EH (cell line): Measurements from ENCODE around the gene BCLAF3.

ENCODE experiments used
- DNase-seq: peaks from one replicate; pipeline ENCODE4 v3.0.0-alpha.2; 2015; ENCODE audit warnings: low read depth

BCLAF3 gene

DNA sequence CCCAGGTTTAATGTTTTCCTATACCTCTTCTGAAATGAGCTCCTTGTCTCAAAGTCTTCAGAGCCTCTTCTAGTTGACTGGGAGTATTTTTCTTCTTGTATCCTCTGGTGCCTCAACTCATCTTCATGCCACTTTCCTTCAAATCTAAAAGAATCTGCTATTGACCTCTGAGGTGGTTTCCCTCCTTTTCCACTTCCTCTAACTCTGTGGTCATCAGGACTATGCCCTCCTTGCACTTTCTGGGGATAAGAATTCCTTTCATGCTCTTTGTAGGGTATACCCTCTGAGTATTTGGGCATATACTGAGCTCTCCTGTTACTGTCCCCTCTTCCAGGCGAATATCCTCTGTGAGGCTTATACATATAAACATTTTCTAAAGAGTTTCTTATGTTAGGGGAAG is 24.8 kb downstream of the BCLAF3 start:
- no peak for DNase-seq

DNA sequence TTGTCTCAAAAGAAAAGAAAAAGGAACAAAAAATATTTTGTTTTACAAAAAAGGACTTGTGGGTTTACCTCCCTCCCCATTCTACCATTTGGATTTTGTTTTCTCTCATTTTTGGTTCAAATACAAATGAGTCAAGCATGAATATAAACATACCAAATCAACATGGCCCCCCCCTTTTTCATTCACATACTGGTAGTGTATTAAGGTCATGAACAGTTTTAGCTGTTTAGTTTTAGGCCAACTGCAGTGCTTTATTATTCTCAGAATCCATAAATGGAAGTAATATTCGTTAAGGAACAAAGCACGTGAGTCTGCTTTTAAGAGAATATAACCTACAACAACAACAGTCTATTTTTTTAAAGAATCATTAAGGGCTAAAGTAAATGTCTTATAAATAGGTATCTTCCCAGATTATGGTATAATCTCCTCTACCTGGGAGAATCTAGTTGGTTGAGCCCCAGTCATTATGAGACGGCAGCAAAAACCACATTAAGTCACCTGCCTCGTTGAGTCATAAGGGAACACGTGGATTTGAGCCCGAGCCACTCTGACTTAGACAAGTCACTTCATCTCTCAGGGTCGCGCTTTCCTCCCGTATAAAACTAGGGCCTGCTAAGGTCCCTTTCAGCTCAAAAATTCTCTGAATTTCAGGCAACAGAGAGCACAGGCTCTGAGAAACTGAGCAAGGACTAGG is 26.7 kb downstream of the BCLAF3 start:
- no peak for DNase-seq

DNA sequence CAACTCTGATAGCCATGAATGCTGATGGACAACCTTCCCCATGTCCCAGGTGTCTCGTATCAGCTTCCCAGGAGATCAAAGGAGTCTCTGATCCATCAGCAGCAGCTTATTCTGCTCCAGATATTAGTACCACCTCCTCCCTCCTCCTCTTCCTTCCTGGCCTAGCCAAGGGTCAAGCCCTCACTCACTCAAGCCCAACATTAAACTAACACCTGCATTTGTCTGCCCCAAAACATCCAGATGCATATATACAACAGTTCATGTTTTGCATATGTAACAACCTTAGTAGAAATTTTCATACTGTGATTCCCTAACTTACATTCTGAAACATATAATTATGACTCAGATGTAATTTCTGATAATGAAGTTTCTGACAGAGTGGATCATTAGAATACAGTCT is 29.9 kb downstream of the BCLAF3 start:
- no peak for DNase-seq

- DNase-seq: no peak
These were observed 32.0 kb downstream of the BCLAF3 start for GRCh38 chrX:19958552-19959486.

DNA sequence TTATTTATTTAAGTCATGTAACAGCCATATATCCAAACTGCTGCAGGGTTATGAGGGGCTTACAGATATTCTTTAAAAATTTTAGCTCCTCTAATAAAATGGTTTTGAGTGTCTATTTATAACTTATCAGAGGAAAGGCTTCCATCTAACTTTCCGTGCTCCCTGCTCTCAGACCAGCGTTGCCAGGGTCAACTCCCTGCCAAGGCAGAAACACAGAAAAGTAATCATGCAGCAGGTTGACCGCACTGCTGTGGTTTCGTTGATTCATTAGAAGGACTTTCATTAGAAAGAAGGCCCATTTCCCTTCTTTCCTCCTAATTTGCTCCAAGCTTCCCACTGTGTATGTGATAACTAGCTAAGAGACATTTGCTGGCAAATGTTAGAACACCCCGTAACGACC is 33.9 kb downstream of the BCLAF3 start:
- DNase-seq: peak; percentile 8

DNA sequence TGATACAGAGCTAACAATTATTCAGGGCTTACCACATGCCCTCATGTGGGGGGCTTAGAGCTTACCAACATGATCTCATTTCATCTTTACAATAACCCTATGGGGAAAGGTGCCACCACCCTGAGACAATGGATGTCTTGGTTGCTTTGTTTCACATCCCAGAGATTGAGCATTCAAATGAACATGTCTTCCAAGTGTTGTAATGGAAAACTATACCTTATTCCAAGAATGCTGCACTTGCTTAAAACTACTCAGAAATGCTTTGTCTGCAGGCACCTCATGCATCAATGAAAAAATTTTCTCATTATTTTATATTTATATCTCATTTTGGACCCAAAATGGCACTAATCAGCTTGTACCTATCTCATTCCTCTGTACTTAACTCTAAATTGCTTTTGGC is 34.6 kb downstream of the BCLAF3 start:
- no peak for DNase-seq

- no peak for DNase-seq
These were observed 35.6 kb downstream of the BCLAF3 start for GRCh38 chrX:19955306-19955705.

DNA sequence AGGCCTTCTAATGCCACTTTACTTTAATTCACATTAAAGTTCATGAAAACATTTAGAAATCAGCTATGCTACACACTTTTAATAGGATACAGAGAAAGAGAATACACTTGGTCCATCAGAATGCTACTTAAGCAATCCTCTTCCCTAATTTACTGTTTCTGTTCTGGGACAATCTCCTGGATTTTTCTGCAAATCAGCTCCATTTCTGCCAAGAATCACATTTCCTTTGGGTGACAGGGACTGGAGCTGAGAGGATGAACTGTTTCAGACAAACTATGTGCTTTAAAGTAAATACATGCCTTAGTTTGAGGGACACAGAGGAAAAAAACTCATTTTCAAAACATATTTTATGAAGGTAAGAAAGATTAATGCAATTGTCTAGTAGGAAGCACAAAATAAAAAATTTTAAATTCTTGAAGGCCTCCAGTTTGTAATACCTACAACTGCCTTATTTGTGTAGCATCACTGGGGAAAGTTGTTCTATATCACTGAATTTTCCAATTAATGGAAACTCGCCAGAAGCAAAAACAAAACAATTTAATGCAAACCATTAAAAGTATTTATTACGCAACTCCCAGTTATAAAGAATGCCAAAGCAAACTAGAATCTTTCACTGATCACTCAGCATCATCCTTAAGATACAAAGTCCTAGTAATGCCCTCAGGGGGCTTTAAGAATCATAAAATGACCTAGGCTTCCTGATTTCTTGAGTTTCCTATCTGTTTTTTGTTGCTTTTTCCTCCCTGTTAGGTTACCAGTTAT is 36.3 kb downstream of the BCLAF3 start:
- peak; percentile 43 for DNase-seq

DNA sequence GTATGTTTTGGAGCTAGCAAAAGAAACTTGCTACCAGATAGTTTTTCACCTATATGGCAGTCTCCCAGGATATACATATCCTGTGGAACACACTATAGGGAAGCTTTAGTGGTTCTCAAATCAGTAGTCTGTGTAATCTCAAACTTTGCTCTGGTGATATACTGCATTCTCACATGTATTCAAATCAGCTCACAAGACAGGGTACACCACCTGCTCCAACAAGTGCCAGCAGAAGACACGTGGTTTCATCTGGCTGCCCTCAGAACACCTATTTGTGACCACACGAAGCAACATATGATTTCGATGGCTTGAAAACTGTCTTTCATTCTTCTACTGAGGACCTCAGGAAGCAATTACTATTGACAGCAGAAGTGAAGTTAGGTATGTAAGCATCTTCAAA is 37.7 kb downstream of the BCLAF3 start:
- DNase-seq: no peak

- no peak for DNase-seq
These were observed 41.5 kb downstream of the BCLAF3 start for GRCh38 chrX:19949340-19949739.

- DNase-seq: no peak
These were observed 43.2 kb downstream of the BCLAF3 start for GRCh38 chrX:19947612-19948011.
